WERI-Rb-1 (cell line): ENCODE measurements around the gene ANGEL2.
A peak's percentile ranks its signal among the peaks of the same experiment; 100 is the strongest.

Source experiments
- DNase-seq: peaks from one replicate; pipeline ENCODE4 v3.0.0-alpha.2; 2020
- H3K27ac ChIP-seq: fragments of 250-450 bp; sonication (Bioruptor Pico); 2 replicates; pipeline ENCODE4 v1.5.1; 2020; ENCODE audit warnings: mild to moderate bottlenecking, moderate library complexity
- H3K27me3 ChIP-seq: fragments of 250-450 bp; sonication (Bioruptor Pico); 2 replicates; pipeline ENCODE4 v1.5.1; 2021; ENCODE audit warnings: mild to moderate bottlenecking, low read depth, moderate library complexity; ENCODE audit not compliant: insufficient read depth, severe bottlenecking
- H3K36me3 ChIP-seq: fragments of 250-450 bp; sonication (Bioruptor Pico); 2 replicates; pipeline ENCODE4 v1.5.1; 2020; ENCODE audit warnings: mild to moderate bottlenecking, moderate library complexity
- H3K4me3 ChIP-seq: 2 replicates; pipeline ENCODE4 v1.5.1; 2011; ENCODE audit warnings: low read depth, mild to moderate bottlenecking, control low read depth, low read length
- H3K9me3 ChIP-seq: fragments of 250-450 bp; sonication (Bioruptor Pico); 2 replicates; pipeline ENCODE4 v1.5.1; 2021; ENCODE audit warnings: mild to moderate bottlenecking, moderate library complexity; ENCODE audit not compliant: severe bottlenecking
- CTCF ChIP-seq: IDR thresholded peaks from 2 replicates; pipeline ENCODE4 v1.5.1; 2011; ENCODE audit warnings: low read depth, mild to moderate bottlenecking, control low read depth, inconsistent platforms, low read length

Gene ANGEL2

GRCh38 chr1:212986551-212986950 lies 29.1 kb downstream of the ANGEL2 start:
- TF ChIP-seq CTCF = no peak
- no peak for DNase-seq
- Histone ChIP-seq H3K27me3 (no peaks in the 10 kb centered on the region), H3K36me3 (peaks cover 2% of the 10 kb centered on the region), H3K27ac (no peak overlapping the region), H3K9me3 (no peaks in the 10 kb centered on the region), H3K4me3 (no peak overlapping the region)

- no peak for TF ChIP-seq CTCF
- Histone ChIP-seq H3K27ac (no peak overlapping the region), H3K9me3 (no peaks in the 10 kb centered on the region), H3K36me3 (peaks cover 2% of the 10 kb centered on the region), H3K27me3 (no peaks in the 10 kb centered on the region), H3K4me3 (no peak overlapping the region)
- no peak for DNase-seq
Measured at GRCh38 chr1:212984522-212985291, 31.0 kb downstream of the ANGEL2 start.

GRCh38 chr1:212983482-212983881 lies 32.2 kb downstream of the ANGEL2 start:
- Histone ChIP-seq H3K36me3 (peaks cover 2% of the 10 kb centered on the region), H3K27me3 (no peaks in the 10 kb centered on the region), H3K27ac (no peak overlapping the region), H3K4me3 (no peak overlapping the region), H3K9me3 (no peaks in the 10 kb centered on the region)
- no peak for DNase-seq
- TF ChIP-seq CTCF = no peak

GRCh38 chr1:212982430-212983152 lies 33.1 kb downstream of the ANGEL2 start:
- no peak for TF ChIP-seq CTCF
- Histone ChIP-seq H3K4me3 (no peak overlapping the region), H3K36me3 (peaks cover 2% of the 10 kb centered on the region), H3K27ac (no peak overlapping the region), H3K27me3 (no peaks in the 10 kb centered on the region), H3K9me3 (no peaks in the 10 kb centered on the region)
- DNase-seq = no peak

GRCh38 chr1:212981571-212982328 lies 33.9 kb downstream of the ANGEL2 start:
- Histone ChIP-seq H3K36me3 (peaks cover 2% of the 10 kb centered on the region), H3K27me3 (no peaks in the 10 kb centered on the region), H3K9me3 (no peaks in the 10 kb centered on the region), H3K27ac (peak overlapping the region; percentile 49), H3K4me3 (no peak overlapping the region)
- TF ChIP-seq CTCF = no peak
- peak; percentile 55 for DNase-seq
